Lung (tissue), 12 donors: ENCODE data around the gene UEVLD. TPM values are rescaled to one million over a fixed set of nuclear protein-coding genes. Genes with fewer than 3 reads are reported as not detected.
A peak's percentile ranks its signal among the peaks of the same experiment; 100 is the strongest.

Source experiments
- ATAC-seq: fragments of 200-7000 bp; cut with Tn5 transposase; one replicate; pipeline ENCODE4 v1.9.1; 2020; ENCODE audit warnings: moderate number of reproducible peaks; ENCODE audit not compliant: insufficient read depth, low FRiP score
- DNase-seq, 3 donors: peaks; one replicate each; pipeline ENCODE4 v3.0.0-alpha.2; 2013 to 2017
- H3K27ac ChIP-seq, 2 donors: one replicate each; pipeline ENCODE4 v1.5.1; 2013; ENCODE audit warnings: mild to moderate bottlenecking in 2 of 2, moderate library complexity in 2 of 2, control low read depth in 1 of 2, inconsistent platforms in 1 of 2, low read depth in 1 of 2, low read length in 1 of 2
- H3K27me3 ChIP-seq, 3 donors: one replicate each; pipeline ENCODE4 v1.5.1; 2013; ENCODE audit warnings: low read length in 2 of 3; ENCODE audit not compliant: control insufficient read depth in 3 of 3, insufficient read depth in 3 of 3
- H3K36me3 ChIP-seq, 4 donors: one replicate each; pipeline ENCODE4 v1.5.1; 2013; ENCODE audit warnings: low read length in 4 of 4, mild to moderate bottlenecking in 1 of 4, moderate library complexity in 1 of 4; ENCODE audit not compliant: control insufficient read depth in 4 of 4, insufficient read depth in 4 of 4
- H3K4me1 ChIP-seq, 5 donors: one replicate each; pipeline ENCODE4 v1.5.1; 2013; ENCODE audit warnings: low read length in 5 of 5, mild to moderate bottlenecking in 2 of 5, moderate library complexity in 1 of 5; ENCODE audit not compliant: control insufficient read depth in 5 of 5, insufficient read depth in 5 of 5
- H3K4me3 ChIP-seq: one replicate; pipeline ENCODE4 v1.5.1; 2013; ENCODE audit warnings: mild to moderate bottlenecking, control low read depth, moderate library complexity
- H3K9ac ChIP-seq, 2 donors: one replicate each; pipeline ENCODE4 v1.5.1; 2013; ENCODE audit warnings: low read length in 2 of 2, control low read depth in 1 of 2; ENCODE audit not compliant: insufficient read depth in 1 of 2
- H3K9me3 ChIP-seq, 4 donors: one replicate each; pipeline ENCODE4 v1.5.1; 2013; ENCODE audit warnings: low read length in 3 of 4, mild to moderate bottlenecking in 1 of 4, moderate library complexity in 1 of 4; ENCODE audit not compliant: control insufficient read depth in 4 of 4, insufficient read depth in 3 of 4
- CTCF ChIP-seq: IDR thresholded peaks from 2 replicates; pipeline ENCODE4 v1.5.1; 2012; ENCODE audit warnings: mild to moderate bottlenecking; ENCODE audit errors: control extremely low read depth, extremely low read depth
- WGBS, 2 donors: extraction: QIAGEN DNeasy Blood & Tissue Kit; methylation state at CpG; one replicate each; pipeline ENCODE4 v1.1.7; 2013; 5-methylcytosine and 5-hydroxymethylcytosine counted together
- polyA plus RNA-seq, 2 donors: library from polyadenylated mRNA; stranded (reverse); fragments of 200-250 nt; gene quantifications; one replicate each; pipeline ENCODE4 v1.2.1, GENCODE V29; 2013
- total RNA-seq, 2 donors: library from RNA; depleted of rRNA in 1 of 2; stranded (reverse); fragments of >200 nt in 1 of 2; gene quantifications; one replicate each; pipeline ENCODE4 v1.2.1, GENCODE V29; 2014 to 2021
- donor health status: control.
- donor health status: control.
- donor health status: Bipolar disorder and iron deficiency.
- donor health status: healthy.
- donor health status: DM: yes; HTN: yes; CAD: no.

UEVLD gene
- total and polyA plus RNA-seq, 4 donors, result 6.4 to 29.6 (median 15.8) TPM

DNA sequence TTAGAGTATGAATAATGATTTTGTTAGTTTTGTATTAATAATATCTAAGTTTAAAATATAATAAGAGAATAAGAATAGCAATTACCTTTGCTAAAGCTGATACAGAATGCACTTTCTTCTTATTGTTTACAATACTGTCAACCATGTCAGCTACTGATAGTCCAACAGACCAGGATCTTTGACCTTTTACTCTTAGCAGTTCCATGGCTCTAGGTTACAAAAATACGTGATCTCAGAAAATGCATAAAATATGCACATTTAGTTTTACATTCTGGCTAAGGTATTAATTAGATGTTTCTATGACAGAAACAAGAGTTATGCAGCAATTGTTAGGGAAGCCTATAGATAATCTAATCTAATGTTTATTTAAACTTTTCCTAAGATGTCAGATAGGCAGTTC is 54.3 kb downstream of the UEVLD start:
- Histone ChIP-seq H3K4me3 (no peak overlapping the region), H3K27ac (no peak overlapping the region), H3K9ac (no peak overlapping the region), H3K36me3 (peaks cover 0 to 17% (median 6%) of the 10 kb centered on the region in 4 donors), H3K27me3 (no peaks in the 10 kb centered on the region), H3K9me3 (no peaks in the 10 kb centered on the region), H3K4me1 (no peaks in the 10 kb centered on the region)
- WGBS, 2 donors, result 88 to 90% methylated on average over 1 of the region's 1 CpG
- no peak for TF ChIP-seq CTCF
- DNase-seq, result no peak
- no peak for ATAC-seq

- Histone ChIP-seq H3K4me3 (no peak overlapping the region), H3K36me3 (peaks cover 0 to 17% (median 6%) of the 10 kb centered on the region in 4 donors), H3K27me3 (no peaks in the 10 kb centered on the region), H3K4me1 (no peaks in the 10 kb centered on the region), H3K9ac (no peak overlapping the region), H3K27ac (no peak overlapping the region), H3K9me3 (no peaks in the 10 kb centered on the region)
- no peak for ATAC-seq
- WGBS, 2 donors, result 95 to 98% methylated on average over 3 of the region's 3 CpGs
- no peak for DNase-seq
- no peak for TF ChIP-seq CTCF
Measured at GRCh38 chr11:18533365-18533764, 55.2 kb downstream of the UEVLD start.

DNA sequence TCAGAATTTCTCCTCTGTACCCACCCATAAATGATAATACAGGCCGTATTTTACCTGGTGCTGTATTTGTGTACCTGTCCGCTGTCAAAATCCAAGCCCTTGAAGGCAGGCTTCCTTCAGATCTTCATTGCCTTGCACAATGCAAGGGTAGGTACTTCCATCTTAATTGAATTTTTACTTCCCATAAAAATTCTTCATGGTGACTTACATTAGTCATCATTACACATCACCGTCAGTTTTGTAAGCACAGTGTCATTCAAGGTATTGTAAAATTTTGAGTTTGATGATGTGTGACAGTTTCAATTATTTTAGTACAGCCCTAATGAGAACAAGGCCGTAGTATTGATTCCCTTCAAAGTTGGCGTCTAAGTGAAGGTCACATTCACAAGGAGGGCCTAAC is 61.0 kb downstream of the UEVLD start:
- no peak for TF ChIP-seq CTCF
- WGBS, 2 donors, result 44 to 45% methylated on average over 5 of the region's 5 CpGs
- DNase-seq, result peak in 2 of 3 donors; percentile 28 to 40

More for the DNA sequence above, 61.0 kb downstream of the UEVLD start:
- Histone ChIP-seq H3K4me3 (peak overlapping the region; percentile 85), H3K27ac (peak overlapping the region; percentile 87 to 98), H3K9ac (peak overlapping the region; percentile 94 to 95), H3K4me1 (peaks cover 0 to 13% (median 3%) of the 10 kb centered on the region in 5 donors), H3K27me3 (no peaks in the 10 kb centered on the region), H3K36me3 (peaks cover under 1 to 13% (median 6%) of the 10 kb centered on the region in 4 donors), H3K9me3 (no peaks in the 10 kb centered on the region)
- ATAC-seq, result no peak
